Naive thymus-derived CD4-positive, alpha-beta T cell (primary cell): ENCODE measurements around the gene CEP164. TPM values are rescaled to one million over a fixed set of nuclear protein-coding genes. Genes with fewer than 3 reads are reported as not detected.

Source experiments
- ATAC-seq: fragments of 150-1000 bp; cut with Tn5 transposase; 2 replicates; pipeline ENCODE4 v1.10.0; 2021; ENCODE audit warnings: mild to moderate bottlenecking, moderate library complexity
- CTCF ChIA-PET: fragments of 350-600 bp; sonication (Branson Sonifier 250); formaldehyde crosslinking; loops from one replicate; lab custom pipeline; 2021; ENCODE audit warnings: antibody characterized with exemption; lab: Charles Lee
- POLR2A ChIA-PET: fragments of 350-600 bp; sonication (Branson Sonifier 250); formaldehyde crosslinking; loops from one replicate; lab custom pipeline; 2021; ENCODE audit warnings: antibody characterized with exemption, inconsistent platforms; lab: Charles Lee
- DNase-seq, 9 donors: peaks; one replicate each; pipeline versions ENCODE4 v3.0.0 to v3.0.0-alpha.2; 2020 to 2022; ENCODE audit warnings: mixed read lengths in 1 of 9
- H3K27ac ChIP-seq: one replicate; pipeline ENCODE4 v1.7.0; 2013; ENCODE audit warnings: mild to moderate bottlenecking, low read depth, low read length, moderate library complexity
- H3K27me3 ChIP-seq, 2 donors: one replicate each; pipeline ENCODE4 v1.7.0; 2013; ENCODE audit warnings: low read length in 2 of 2, mild to moderate bottlenecking in 2 of 2, moderate library complexity in 2 of 2; ENCODE audit not compliant: control insufficient read depth in 2 of 2, insufficient read depth in 2 of 2
- H3K36me3 ChIP-seq, 3 experiments: 1 replicate in 2 of 3; 2 replicates in 1 of 3; pipeline ENCODE4 v1.7.0; 2013; ENCODE audit warnings: low read length in 3 of 3, mild to moderate bottlenecking in 3 of 3, moderate library complexity in 1 of 3; ENCODE audit not compliant: insufficient read depth in 3 of 3, control insufficient read depth in 2 of 3
- H3K4me1 ChIP-seq, 2 donors: one replicate each; pipeline ENCODE4 v1.7.0; 2013; ENCODE audit warnings: low read length in 2 of 2, mild to moderate bottlenecking in 2 of 2, moderate library complexity in 1 of 2; ENCODE audit not compliant: control insufficient read depth in 2 of 2, insufficient read depth in 2 of 2
- H3K4me3 ChIP-seq: 2 replicates; pipeline ENCODE4 v1.7.0; 2013; ENCODE audit warnings: mild to moderate bottlenecking, low read length
- H3K9me3 ChIP-seq, 3 experiments: 1 replicate in 2 of 3; 2 replicates in 1 of 3; pipeline ENCODE4 v1.7.0; 2013; ENCODE audit warnings: low read length in 3 of 3; ENCODE audit not compliant: control insufficient read depth in 2 of 3
- H3K27ac Mint-ChIP-seq, 9 donors: one replicate each; pipeline ENCODE4 v1.8.0; 2020 to 2022; ENCODE audit warnings: mixed read lengths in 9 of 9, mild to moderate bottlenecking in 8 of 9, moderate library complexity in 5 of 9, inconsistent platforms in 2 of 9
- H3K27me3 Mint-ChIP-seq, 5 donors: one replicate each; pipeline ENCODE4 v1.8.0; 2021 to 2022; ENCODE audit warnings: mixed read lengths in 5 of 5, mild to moderate bottlenecking in 1 of 5
- H3K36me3 Mint-ChIP-seq, 5 donors: one replicate each; pipeline ENCODE4 v1.8.0; 2020 to 2022; ENCODE audit warnings: mixed read lengths in 5 of 5, mild to moderate bottlenecking in 3 of 5, inconsistent platforms in 1 of 5
- H3K4me1 Mint-ChIP-seq, 7 donors: one replicate each; pipeline ENCODE4 v1.8.0; 2020 to 2022; ENCODE audit warnings: mixed read lengths in 7 of 7, mild to moderate bottlenecking in 3 of 7, inconsistent platforms in 1 of 7
- H3K4me3 Mint-ChIP-seq, 10 donors: one replicate each; pipeline ENCODE4 v1.8.0; 2020 to 2022; ENCODE audit warnings: mild to moderate bottlenecking in 10 of 10, mixed read lengths in 10 of 10, moderate library complexity in 6 of 10, inconsistent platforms in 2 of 10
- H3K9me3 Mint-ChIP-seq, 11 donors: one replicate each; pipeline ENCODE4 v1.8.0; 2020 to 2022; ENCODE audit warnings: mixed read lengths in 11 of 11, mild to moderate bottlenecking in 4 of 11, inconsistent platforms in 1 of 11, moderate library complexity in 1 of 11
- intact Hi-C, 2 donors: fragments of 100-400 bp; cut with micrococcal nuclease; formaldehyde crosslinking; loops; one replicate each; pipeline ENCODE4 v1.15.1; 2023
- polyA plus RNA-seq, 2 donors: library from polyadenylated mRNA; unstranded; fragments of 300-500 nt; fragmentation: Illumina TruSeq; gene quantifications; one replicate each; pipeline ENCODE4 v1.2.3, GENCODE V29; 2021
- total RNA-seq, 6 experiments: library from RNA in 5 of 6; stranded (reverse) in 5 of 6; gene quantifications; 1 replicate in 5 of 6; 2 replicates in 1 of 6; pipeline ENCODE4 v1.2.3 and lab custom pipeline; 2021 to 2026

The CEP164 gene
- total and polyA plus RNA-seq, 7 experiments from 2014 or later = 16.2 to 47.6 (median 36.7) TPM

GRCh38 chr11:117407016-117407415, 79.4 kb downstream of the CEP164 start:
- Histone ChIP-seq H3K9me3 (peaks cover 0 to 14% (median 0%) of the 10 kb centered on the region in 3 experiments), H3K4me1 (no peaks in the 10 kb centered on the region), H3K27me3 (no peaks in the 10 kb centered on the region), H3K36me3 (peaks cover 0 to 46% (median 6%) of the 10 kb centered on the region in 3 experiments), H3K27ac (no peak overlapping the region), H3K4me3 (no peak overlapping the region)
- CTCF ChIA-PET = no interaction called here
- ATAC-seq (no peak), DNase-seq (no peak)
- Mint-ChIP-seq H3K36me3 (peaks cover 46 to 76% (median 57%) of the 10 kb centered on the region in 5 donors), H3K4me1 (no peaks in the 10 kb centered on the region), H3K27ac (no peak overlapping the region), H3K27me3 (no peaks in the 10 kb centered on the region), H3K9me3 (peaks cover 0 to 29% (median 12%) of the 10 kb centered on the region in 11 donors), H3K4me3 (no peak overlapping the region)
- intact Hi-C loops = no loop called here
- POLR2A ChIA-PET = no interaction called here

DNA sequence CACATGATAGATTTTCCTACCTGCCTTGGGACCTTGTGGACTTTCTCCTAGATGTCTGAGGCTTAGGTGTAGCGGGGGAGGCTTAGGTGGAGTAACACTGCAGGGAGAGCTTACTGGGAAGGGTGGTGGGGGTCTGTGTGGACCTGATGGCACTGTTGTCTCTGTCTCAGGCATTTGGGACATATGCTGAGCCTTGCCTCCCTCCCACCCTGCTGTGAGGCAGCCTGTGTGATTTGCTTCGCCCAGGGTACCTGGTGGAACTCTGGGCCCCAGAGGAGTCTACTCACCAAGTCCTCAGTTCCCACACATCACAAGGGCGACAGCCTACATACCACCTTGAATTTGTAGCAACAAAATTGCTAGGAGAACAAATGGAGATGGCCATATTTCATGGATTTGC, 80.7 kb downstream of the CEP164 start:
- no peak for DNase-seq
- ChIA-PET CTCF (no interaction called here), POLR2A (no interaction called here)
- H3K4me1 ChIP-seq = no peaks in the 10 kb centered on the region
- H3K4me3 ChIP-seq = no peak overlapping the region
- H3K4me3 Mint-ChIP-seq = no peak overlapping the region
- no peak for ATAC-seq
- no peak overlapping the region for H3K27ac Mint-ChIP-seq
- H3K9me3 Mint-ChIP-seq = peaks cover 0 to 28% (median 9%) of the 10 kb centered on the region in 11 donors
- H3K27me3 Mint-ChIP-seq = no peaks in the 10 kb centered on the region
- H3K4me1 Mint-ChIP-seq = no peaks in the 10 kb centered on the region
- H3K36me3 Mint-ChIP-seq = peaks cover 39 to 62% (median 54%) of the 10 kb centered on the region in 5 donors
- intact Hi-C loops = no loop called here
- no peaks in the 10 kb centered on the region for H3K27me3 ChIP-seq
- no peak overlapping the region for H3K27ac ChIP-seq
- H3K36me3 ChIP-seq = peaks cover 0 to 46% (median 6%) of the 10 kb centered on the region in 3 experiments
- H3K9me3 ChIP-seq = peaks cover 0 to 14% (median 0%) of the 10 kb centered on the region in 3 experiments

DNA sequence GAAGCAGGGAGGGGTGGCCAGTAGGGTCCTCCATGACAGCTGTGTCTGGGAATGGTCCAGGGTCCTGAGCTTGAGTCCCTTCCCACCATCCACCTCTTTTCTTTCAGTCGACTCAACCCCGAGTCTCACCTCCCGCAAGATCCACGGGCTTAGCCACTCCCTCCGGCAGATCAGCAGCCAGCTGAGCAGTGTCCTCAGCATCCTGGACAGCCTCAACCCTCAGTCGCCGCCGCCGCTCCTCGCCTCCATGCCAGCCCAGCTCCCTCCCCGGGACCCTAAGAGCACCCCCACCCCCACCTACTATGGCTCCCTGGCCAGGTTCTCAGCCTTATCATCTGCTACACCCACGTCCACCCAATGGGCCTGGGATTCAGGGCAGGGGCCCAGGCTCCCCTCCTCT, 81.9 kb downstream of the CEP164 start:
- no peaks in the 10 kb centered on the region for H3K27me3 Mint-ChIP-seq
- Histone ChIP-seq H3K4me3 (no peak overlapping the region), H3K27me3 (no peaks in the 10 kb centered on the region), H3K4me1 (no peaks in the 10 kb centered on the region), H3K27ac (no peak overlapping the region), H3K36me3 (peaks cover 0 to 43% (median 6%) of the 10 kb centered on the region in 3 experiments), H3K9me3 (peaks cover 0 to 14% (median 0%) of the 10 kb centered on the region in 3 experiments)
- H3K4me1 Mint-ChIP-seq = no peaks in the 10 kb centered on the region
- ChIA-PET CTCF (no interaction called here), POLR2A (no interaction called here)
- H3K27ac Mint-ChIP-seq = no peak overlapping the region
- peaks cover 0 to 22% (median 9%) of the 10 kb centered on the region in 11 donors for H3K9me3 Mint-ChIP-seq
- no peak overlapping the region for H3K4me3 Mint-ChIP-seq
- peaks cover 28 to 51% (median 43%) of the 10 kb centered on the region in 5 donors for H3K36me3 Mint-ChIP-seq
- no peak for ATAC-seq
- no peak for DNase-seq
- intact Hi-C loops = no loop called here

- Mint-ChIP-seq H3K27me3 (no peaks in the 10 kb centered on the region), H3K9me3 (peaks cover 0 to 14% (median 8%) of the 10 kb centered on the region in 11 donors), H3K36me3 (peaks cover 22 to 43% (median 36%) of the 10 kb centered on the region in 5 donors), H3K4me3 (no peak overlapping the region), H3K4me1 (no peaks in the 10 kb centered on the region), H3K27ac (no peak overlapping the region)
- Histone ChIP-seq H3K9me3 (peaks cover 0 to 8% (median 0%) of the 10 kb centered on the region in 3 experiments), H3K4me3 (no peak overlapping the region), H3K27me3 (no peaks in the 10 kb centered on the region), H3K27ac (no peak overlapping the region), H3K4me1 (no peaks in the 10 kb centered on the region), H3K36me3 (peaks cover 0 to 37% (median 6%) of the 10 kb centered on the region in 3 experiments)
- intact Hi-C loops = no loop called here
- DNase-seq = no peak
- ChIA-PET POLR2A (no interaction called here), CTCF (no interaction called here)
- ATAC-seq = no peak
Observed at GRCh38 chr11:117410238-117410637, 82.6 kb downstream of the CEP164 start.

DNA sequence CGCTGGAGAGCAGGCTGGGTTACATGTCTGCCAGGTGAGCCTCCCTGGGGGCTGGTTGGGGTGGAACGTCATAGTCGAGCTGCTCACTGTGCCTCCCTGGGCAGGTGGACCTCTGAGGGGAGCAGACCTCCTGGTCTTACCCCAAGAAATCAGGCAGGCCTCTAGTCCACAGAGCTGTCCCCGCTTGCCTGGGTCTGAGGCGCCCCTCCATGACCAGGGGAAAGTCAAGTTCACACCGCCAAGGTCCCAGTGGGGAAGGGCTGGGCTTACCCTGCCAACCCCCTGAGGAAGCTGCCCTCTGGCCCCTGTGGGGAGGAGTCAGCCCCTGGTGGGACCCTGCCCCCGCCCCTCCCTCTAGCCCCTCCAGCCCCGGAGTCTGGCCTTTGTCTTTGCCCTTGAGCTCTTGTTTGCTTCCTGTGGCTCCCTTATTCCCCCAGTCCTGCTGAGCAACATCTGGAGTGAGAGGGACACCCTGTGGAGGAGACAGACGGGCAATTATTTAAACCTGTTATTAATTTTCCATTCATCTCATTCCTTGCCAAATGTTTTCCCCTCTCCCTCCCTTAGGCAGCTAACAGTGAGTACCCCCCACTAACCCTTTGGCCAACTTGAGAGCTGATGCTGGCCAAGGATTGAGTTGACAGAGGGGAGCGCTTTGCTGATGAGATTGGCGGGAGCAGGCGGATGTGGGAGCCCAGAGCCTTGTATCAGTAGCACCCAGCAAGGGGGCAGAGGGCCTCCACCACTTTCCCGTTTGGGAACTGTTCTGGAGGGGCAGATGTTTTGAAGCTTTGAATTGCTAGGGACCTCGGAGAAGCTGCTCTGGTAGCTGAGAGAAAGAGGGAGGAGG, 83.4 kb downstream of the CEP164 start:
- Histone ChIP-seq H3K4me1 (no peaks in the 10 kb centered on the region), H3K36me3 (peaks cover 0 to 37% (median 6%) of the 10 kb centered on the region in 3 experiments), H3K9me3 (peaks cover 0 to 3% (median 0%) of the 10 kb centered on the region in 3 experiments), H3K27ac (no peak overlapping the region), H3K4me3 (no peak overlapping the region), H3K27me3 (no peaks in the 10 kb centered on the region)
- H3K27me3 Mint-ChIP-seq = no peaks in the 10 kb centered on the region
- intact Hi-C loops = no loop called here
- no peak for ATAC-seq
- H3K36me3 Mint-ChIP-seq = peaks cover 14 to 35% (median 27%) of the 10 kb centered on the region in 5 donors
- H3K9me3 Mint-ChIP-seq = peaks cover 0 to 6% (median 2%) of the 10 kb centered on the region in 11 donors
- DNase-seq = no peak
- CTCF ChIA-PET = no interaction called here
- no peaks in the 10 kb centered on the region for H3K4me1 Mint-ChIP-seq
- peak overlapping the region in 1 of 9 donors; percentile 14 for H3K27ac Mint-ChIP-seq
- POLR2A ChIA-PET = no interaction called here
- H3K4me3 Mint-ChIP-seq = peak overlapping the region in 1 of 10 donors; percentile 45

DNA sequence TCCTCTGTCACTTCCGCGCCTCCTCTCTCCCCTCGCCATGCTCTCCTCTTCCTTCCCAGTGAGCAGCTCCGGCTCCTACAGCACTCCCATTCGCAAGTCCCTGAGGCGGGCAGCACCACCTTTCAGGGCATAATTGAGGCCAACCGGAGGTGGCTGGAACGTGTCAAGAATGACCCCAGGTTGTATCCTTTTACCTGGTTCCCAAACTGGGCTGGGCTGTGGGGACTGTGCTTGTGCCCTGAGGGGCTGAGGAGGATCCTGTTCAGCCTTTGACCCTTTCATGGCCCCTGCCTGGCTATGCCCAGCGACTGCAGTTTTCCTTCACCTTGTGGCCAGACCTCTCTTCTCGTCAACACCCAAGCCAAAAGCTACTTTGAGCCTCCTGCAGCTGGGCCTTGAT, 84.1 kb downstream of the CEP164 start:
- no peaks in the 10 kb centered on the region for H3K4me1 Mint-ChIP-seq
- ATAC-seq = no peak
- no peaks in the 10 kb centered on the region for H3K27me3 Mint-ChIP-seq
- peaks cover 0 to 2% (median 0%) of the 10 kb centered on the region in 11 donors for H3K9me3 Mint-ChIP-seq
- ChIA-PET POLR2A (no interaction called here), CTCF (no interaction called here)
- peaks cover 8 to 28% (median 22%) of the 10 kb centered on the region in 5 donors for H3K36me3 Mint-ChIP-seq
- Histone ChIP-seq H3K27me3 (no peaks in the 10 kb centered on the region), H3K4me3 (no peak overlapping the region), H3K36me3 (peaks cover 0 to 32% (median 6%) of the 10 kb centered on the region in 3 experiments), H3K27ac (no peak overlapping the region), H3K4me1 (no peaks in the 10 kb centered on the region), H3K9me3 (no peaks in the 10 kb centered on the region)
- no peak overlapping the region for H3K27ac Mint-ChIP-seq
- no peak for DNase-seq
- no peak overlapping the region for H3K4me3 Mint-ChIP-seq
- intact Hi-C loops = no loop called here
